ENCODE data around the gene LNPK.

The LNPK gene

GRCh38 chr2:175950512-175950911, 51.6 kb downstream of the LNPK start:
- Histone ChIP-seq H3F3A (ENCODE audit: control insufficient read depth, insufficient read depth) (no peaks in the 10 kb centered on the region), H3K27me3 (ENCODE audit: control insufficient read depth, low read length) (no peaks in the 10 kb centered on the region), H3K36me3 (ENCODE audit: control insufficient read depth, low read length) (peaks cover 19% of the 10 kb centered on the region), H3K9me3 (ENCODE audit: control insufficient read depth, insufficient read depth, low read length) (no peaks in the 10 kb centered on the region), H3K4me2 (ENCODE audit: low read length) (no peak overlapping the region), H4K20me1 (ENCODE audit: control insufficient read depth, insufficient read depth, low read depth, low read length) (no peaks in the 10 kb centered on the region), H3K79me2 (ENCODE audit: control insufficient read depth, low read length) (no peaks in the 10 kb centered on the region), H3K9me2 (replicated peaks; ENCODE audit: control insufficient read depth, low read length) (no peaks in the 10 kb centered on the region), H3K4me1 (ENCODE audit: control insufficient read depth, low read length) (no peaks in the 10 kb centered on the region), H3K4me3 (ENCODE audit: low read length) (no peak overlapping the region), H3K27ac (ENCODE audit: low read depth, low read length) (no peak overlapping the region)
- no peak for TF ChIP-seq EZH2phosphoT487 (IDR thresholded peaks at IDR 0.05; ENCODE audit: borderline replicate concordance, low read length)
- TF ChIP-seq, protein P1, sequence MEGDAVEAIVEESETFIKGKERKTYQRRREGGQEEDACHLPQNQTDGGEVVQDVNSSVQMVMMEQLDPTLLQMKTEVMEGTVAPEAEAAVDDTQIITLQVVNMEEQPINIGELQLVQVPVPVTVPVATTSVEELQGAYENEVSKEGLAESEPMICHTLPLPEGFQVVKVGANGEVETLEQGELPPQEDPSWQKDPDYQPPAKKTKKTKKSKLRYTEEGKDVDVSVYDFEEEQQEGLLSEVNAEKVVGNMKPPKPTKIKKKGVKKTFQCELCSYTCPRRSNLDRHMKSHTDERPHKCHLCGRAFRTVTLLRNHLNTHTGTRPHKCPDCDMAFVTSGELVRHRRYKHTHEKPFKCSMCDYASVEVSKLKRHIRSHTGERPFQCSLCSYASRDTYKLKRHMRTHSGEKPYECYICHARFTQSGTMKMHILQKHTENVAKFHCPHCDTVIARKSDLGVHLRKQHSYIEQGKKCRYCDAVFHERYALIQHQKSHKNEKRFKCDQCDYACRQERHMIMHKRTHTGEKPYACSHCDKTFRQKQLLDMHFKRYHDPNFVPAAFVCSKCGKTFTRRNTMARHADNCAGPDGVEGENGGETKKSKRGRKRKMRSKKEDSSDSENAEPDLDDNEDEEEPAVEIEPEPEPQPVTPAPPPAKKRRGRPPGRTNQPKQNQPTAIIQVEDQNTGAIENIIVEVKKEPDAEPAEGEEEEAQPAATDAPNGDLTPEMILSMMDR (IDR thresholded peaks at IDR 0.05; ENCODE audit: low read depth, low read length, poor library complexity, severe bottlenecking), result no peak

DNA sequence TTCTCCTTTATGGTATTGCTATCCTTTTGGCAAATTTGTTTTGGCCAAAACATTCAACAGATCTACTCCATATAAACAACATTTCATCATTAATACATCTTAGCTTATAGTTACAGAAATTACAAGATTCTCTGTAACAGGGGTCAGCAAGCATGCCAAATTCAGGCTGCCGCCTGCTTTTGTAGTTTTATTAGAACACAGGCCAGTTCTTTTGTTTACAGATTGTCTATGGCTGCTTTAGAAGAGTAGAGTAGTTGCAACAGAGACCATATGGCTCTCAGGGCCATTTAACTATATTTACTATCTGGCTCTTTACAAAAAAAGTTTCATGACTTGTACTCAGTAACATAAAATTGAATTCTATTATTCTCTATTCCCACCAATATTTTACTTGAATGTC, 53.9 kb downstream of the LNPK start:
- H3K4me2 ChIP-seq (ENCODE audit: low read length), result no peak overlapping the region
- no peaks in the 10 kb centered on the region for H3K9me2 ChIP-seq (replicated peaks; ENCODE audit: control insufficient read depth, low read length)
- H3K4me1 ChIP-seq (ENCODE audit: control insufficient read depth, low read length), result no peaks in the 10 kb centered on the region
- no peaks in the 10 kb centered on the region for H3K27me3 ChIP-seq (ENCODE audit: control insufficient read depth, low read length)
- no peak overlapping the region for H3K4me3 ChIP-seq (ENCODE audit: low read length)
- no peaks in the 10 kb centered on the region for H3K79me2 ChIP-seq (ENCODE audit: control insufficient read depth, low read length)
- H3K9me3 ChIP-seq (ENCODE audit: control insufficient read depth, insufficient read depth, low read length), result no peaks in the 10 kb centered on the region
- H4K20me1 ChIP-seq (ENCODE audit: control insufficient read depth, insufficient read depth, low read depth, low read length), result no peaks in the 10 kb centered on the region
- no peaks in the 10 kb centered on the region for H3F3A ChIP-seq (ENCODE audit: control insufficient read depth, insufficient read depth)
- TF ChIP-seq, protein P1 (IDR thresholded peaks at IDR 0.05; ENCODE audit: low read depth, low read length, poor library complexity, severe bottlenecking), result no peak
- TF ChIP-seq EZH2phosphoT487 (IDR thresholded peaks at IDR 0.05; ENCODE audit: borderline replicate concordance, low read length), result no peak
- peaks cover 21% of the 10 kb centered on the region for H3K36me3 ChIP-seq (ENCODE audit: control insufficient read depth, low read length)
- H3K27ac ChIP-seq (ENCODE audit: low read depth, low read length), result no peak overlapping the region

DNA sequence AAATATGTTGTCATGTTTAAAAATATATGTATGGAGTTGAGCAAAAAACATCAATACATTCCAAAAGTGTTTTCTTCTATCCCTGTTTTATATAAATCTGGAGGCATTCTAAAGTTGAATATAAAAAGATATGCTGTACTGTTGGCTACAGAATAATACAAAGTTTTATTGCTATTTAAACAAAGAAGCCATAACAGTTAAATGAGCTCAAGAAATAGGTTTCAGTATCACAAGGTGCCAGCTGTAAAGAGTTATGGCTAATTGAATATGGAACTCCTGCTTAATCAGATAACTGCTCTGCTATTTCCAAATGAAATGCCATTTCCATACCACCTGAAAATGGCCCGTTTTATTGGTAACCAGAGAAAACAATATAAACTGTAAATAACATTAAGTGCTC, 55.0 kb downstream of the LNPK start:
- Histone ChIP-seq H3K4me1 (ENCODE audit: control insufficient read depth, low read length) (no peaks in the 10 kb centered on the region), H3K9me2 (replicated peaks; ENCODE audit: control insufficient read depth, low read length) (no peaks in the 10 kb centered on the region), H3K36me3 (ENCODE audit: control insufficient read depth, low read length) (peaks cover 24% of the 10 kb centered on the region), H4K20me1 (ENCODE audit: control insufficient read depth, insufficient read depth, low read depth, low read length) (no peaks in the 10 kb centered on the region), H3K79me2 (ENCODE audit: control insufficient read depth, low read length) (no peaks in the 10 kb centered on the region), H3K27me3 (ENCODE audit: control insufficient read depth, low read length) (no peaks in the 10 kb centered on the region), H3F3A (ENCODE audit: control insufficient read depth, insufficient read depth) (no peaks in the 10 kb centered on the region), H3K4me3 (ENCODE audit: low read length) (no peak overlapping the region), H3K27ac (ENCODE audit: low read depth, low read length) (no peak overlapping the region), H3K9me3 (ENCODE audit: control insufficient read depth, insufficient read depth, low read length) (no peaks in the 10 kb centered on the region), H3K4me2 (ENCODE audit: low read length) (no peak overlapping the region)
- TF ChIP-seq, protein P1 (IDR thresholded peaks at IDR 0.05; ENCODE audit: low read depth, low read length, poor library complexity, severe bottlenecking), result no peak
- no peak for TF ChIP-seq EZH2phosphoT487 (IDR thresholded peaks at IDR 0.05; ENCODE audit: borderline replicate concordance, low read length)

DNA sequence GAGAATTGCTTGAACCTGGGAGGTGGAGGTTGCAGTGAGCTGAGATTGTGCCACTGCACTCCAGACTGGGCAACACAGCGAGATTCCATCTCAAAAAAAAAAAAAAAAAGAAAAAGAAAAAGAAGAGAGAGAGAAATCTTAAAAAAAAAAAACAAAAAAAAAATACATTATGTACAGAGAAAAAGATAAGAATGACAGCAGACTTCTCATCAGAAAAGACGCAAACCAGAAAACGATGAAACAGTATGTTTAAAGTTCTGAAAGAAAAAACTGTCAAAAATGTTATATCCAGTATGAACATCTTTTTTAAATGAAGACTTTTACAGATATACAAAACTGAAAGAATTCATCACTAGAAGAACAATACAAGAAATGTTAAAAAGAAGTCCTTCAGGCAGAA, 60.4 kb downstream of the LNPK start:
- Histone ChIP-seq H3K4me2 (ENCODE audit: low read length) (no peak overlapping the region), H3F3A (ENCODE audit: control insufficient read depth, insufficient read depth) (no peaks in the 10 kb centered on the region), H3K27ac (ENCODE audit: low read depth, low read length) (no peak overlapping the region), H3K9me3 (ENCODE audit: control insufficient read depth, insufficient read depth, low read length) (no peaks in the 10 kb centered on the region), H3K27me3 (ENCODE audit: control insufficient read depth, low read length) (no peaks in the 10 kb centered on the region), H3K9me2 (replicated peaks; ENCODE audit: control insufficient read depth, low read length) (no peaks in the 10 kb centered on the region), H3K4me3 (ENCODE audit: low read length) (no peak overlapping the region), H3K36me3 (ENCODE audit: control insufficient read depth, low read length) (peaks cover 33% of the 10 kb centered on the region), H3K79me2 (ENCODE audit: control insufficient read depth, low read length) (no peaks in the 10 kb centered on the region), H3K4me1 (ENCODE audit: control insufficient read depth, low read length) (no peaks in the 10 kb centered on the region), H4K20me1 (ENCODE audit: control insufficient read depth, insufficient read depth, low read depth, low read length) (no peaks in the 10 kb centered on the region)
- TF ChIP-seq, protein P1 (IDR thresholded peaks at IDR 0.05; ENCODE audit: low read depth, low read length, poor library complexity, severe bottlenecking), result no peak
- no peak for TF ChIP-seq EZH2phosphoT487 (IDR thresholded peaks at IDR 0.05; ENCODE audit: borderline replicate concordance, low read length)

Data from DOHH2 (cell line).